Activated naive CD8-positive, alpha-beta T cell (primary cell): ENCODE results near the gene CD101.

ENCODE experiments used
- H3K27ac Mint-ChIP-seq: one replicate; pipeline ENCODE4 v1.8.0; 2021; ENCODE audit warnings: mixed read lengths
- H3K27me3 Mint-ChIP-seq: one replicate; pipeline ENCODE4 v1.8.0; 2021; ENCODE audit warnings: mixed read lengths
- H3K36me3 Mint-ChIP-seq: one replicate; pipeline ENCODE4 v1.8.0; 2021; ENCODE audit warnings: mixed read lengths
- H3K4me1 Mint-ChIP-seq: one replicate; pipeline ENCODE4 v1.8.0; 2021; ENCODE audit warnings: low read depth, mixed read lengths
- H3K4me3 Mint-ChIP-seq: one replicate; pipeline ENCODE4 v1.8.0; 2021; ENCODE audit warnings: mild to moderate bottlenecking, mixed read lengths
- H3K9me3 Mint-ChIP-seq: one replicate; pipeline ENCODE4 v1.8.0; 2021; ENCODE audit warnings: low read depth, mixed read lengths

The CD101 gene

GRCh38 chr1:117044217-117044616, 42.7 kb downstream of the CD101 start:
- Mint-ChIP-seq H3K36me3 (peaks cover 7% of the 10 kb centered on the region), H3K27ac (no peak overlapping the region), H3K4me3 (no peak overlapping the region), H3K9me3 (peaks cover 3% of the 10 kb centered on the region), H3K4me1 (peaks cover 22% of the 10 kb centered on the region), H3K27me3 (no peaks in the 10 kb centered on the region)

GRCh38 chr1:117045644-117046043, 44.1 kb downstream of the CD101 start:
- peaks cover 36% of the 10 kb centered on the region for H3K4me1 Mint-ChIP-seq
- peaks cover 4% of the 10 kb centered on the region for H3K36me3 Mint-ChIP-seq
- no peaks in the 10 kb centered on the region for H3K27me3 Mint-ChIP-seq
- H3K27ac Mint-ChIP-seq, result no peak overlapping the region
- peaks cover 3% of the 10 kb centered on the region for H3K9me3 Mint-ChIP-seq
- H3K4me3 Mint-ChIP-seq, result no peak overlapping the region

- Mint-ChIP-seq H3K27ac (no peak overlapping the region), H3K4me3 (no peak overlapping the region), H3K9me3 (peaks cover 3% of the 10 kb centered on the region), H3K4me1 (peaks cover 48% of the 10 kb centered on the region), H3K27me3 (no peaks in the 10 kb centered on the region), H3K36me3 (peaks cover 2% of the 10 kb centered on the region)
These were observed 45.2 kb downstream of the CD101 start for GRCh38 chr1:117046781-117047180.

- peaks cover 2% of the 10 kb centered on the region for H3K36me3 Mint-ChIP-seq
- peak overlapping the region; percentile 94 for H3K27ac Mint-ChIP-seq
- no peak overlapping the region for H3K4me3 Mint-ChIP-seq
- peaks cover 52% of the 10 kb centered on the region for H3K4me1 Mint-ChIP-seq
- H3K27me3 Mint-ChIP-seq, result no peaks in the 10 kb centered on the region
- H3K9me3 Mint-ChIP-seq, result peaks cover 3% of the 10 kb centered on the region
These were observed 45.7 kb downstream of the CD101 start for GRCh38 chr1:117047271-117047670.

- Mint-ChIP-seq H3K36me3 (no peaks in the 10 kb centered on the region), H3K4me1 (peaks cover 58% of the 10 kb centered on the region), H3K9me3 (no peaks in the 10 kb centered on the region), H3K4me3 (peak overlapping the region; percentile 68), H3K27ac (peak overlapping the region; percentile 94), H3K27me3 (no peaks in the 10 kb centered on the region)
These were observed 48.3 kb downstream of the CD101 start for GRCh38 chr1:117049857-117050256.

GRCh38 chr1:117051224-117052064, 49.9 kb downstream of the CD101 start:
- peaks cover 62% of the 10 kb centered on the region for H3K4me1 Mint-ChIP-seq
- no peaks in the 10 kb centered on the region for H3K36me3 Mint-ChIP-seq

GRCh38 chr1:117054068-117054467, 52.5 kb downstream of the CD101 start:
- peak overlapping the region; percentile 34 for H3K27ac Mint-ChIP-seq
- H3K27me3 Mint-ChIP-seq, result no peaks in the 10 kb centered on the region
- H3K4me1 Mint-ChIP-seq, result peaks cover 49% of the 10 kb centered on the region
- no peaks in the 10 kb centered on the region for H3K9me3 Mint-ChIP-seq
- H3K36me3 Mint-ChIP-seq, result no peaks in the 10 kb centered on the region
- no peak overlapping the region for H3K4me3 Mint-ChIP-seq

More at GRCh38 chr1:117051224-117052064, 49.9 kb downstream of the CD101 start:
- H3K4me3 Mint-ChIP-seq, result peak overlapping the region; percentile 78
- no peaks in the 10 kb centered on the region for H3K9me3 Mint-ChIP-seq
- no peaks in the 10 kb centered on the region for H3K27me3 Mint-ChIP-seq
- H3K27ac Mint-ChIP-seq, result peak overlapping the region; percentile 91

GRCh38 chr1:117058810-117059209, 57.2 kb downstream of the CD101 start:
- H3K4me1 Mint-ChIP-seq, result peaks cover 47% of the 10 kb centered on the region
- H3K36me3 Mint-ChIP-seq, result peaks cover 15% of the 10 kb centered on the region
- no peaks in the 10 kb centered on the region for H3K9me3 Mint-ChIP-seq
- H3K4me3 Mint-ChIP-seq, result no peak overlapping the region
- no peak overlapping the region for H3K27ac Mint-ChIP-seq
- H3K27me3 Mint-ChIP-seq, result no peaks in the 10 kb centered on the region

GRCh38 chr1:117059334-117059677, 57.7 kb downstream of the CD101 start:
- H3K27ac Mint-ChIP-seq, result no peak overlapping the region
- H3K4me3 Mint-ChIP-seq, result no peak overlapping the region
- H3K36me3 Mint-ChIP-seq, result peaks cover 18% of the 10 kb centered on the region
- no peaks in the 10 kb centered on the region for H3K27me3 Mint-ChIP-seq
- H3K9me3 Mint-ChIP-seq, result no peaks in the 10 kb centered on the region
- peaks cover 47% of the 10 kb centered on the region for H3K4me1 Mint-ChIP-seq

GRCh38 chr1:117059678-117060440, 58.3 kb downstream of the CD101 start, which contains the start of gene TTF2:
TSS of gene TTF2 (plus strand) at chr1:117060326. CDS start at chr1:117060347, 21 bp downstream.
- Mint-ChIP-seq H3K4me3 (no peak within 1 kb of the TSS), H3K4me1 (peaks cover 50% of the 10 kb centered on the region), H3K27me3 (no peaks in the 10 kb centered on the region), H3K27ac (no peak within 1 kb of the TSS), H3K9me3 (no peaks in the 10 kb centered on the region), H3K36me3 (peaks cover 18% of the 10 kb centered on the region)

- H3K9me3 Mint-ChIP-seq, result no peaks in the 10 kb centered on the region
- no peak overlapping the region for H3K27ac Mint-ChIP-seq
- H3K27me3 Mint-ChIP-seq, result no peaks in the 10 kb centered on the region
- no peak overlapping the region for H3K4me3 Mint-ChIP-seq
- peaks cover 49% of the 10 kb centered on the region for H3K4me1 Mint-ChIP-seq
- peaks cover 20% of the 10 kb centered on the region for H3K36me3 Mint-ChIP-seq
These were observed 59.1 kb downstream of the CD101 start for GRCh38 chr1:117060441-117061317.

- Mint-ChIP-seq H3K4me1 (peaks cover 51% of the 10 kb centered on the region), H3K4me3 (no peak overlapping the region), H3K27me3 (no peaks in the 10 kb centered on the region), H3K36me3 (peaks cover 23% of the 10 kb centered on the region), H3K9me3 (no peaks in the 10 kb centered on the region), H3K27ac (no peak overlapping the region)
These were observed 60.4 kb downstream of the CD101 start for GRCh38 chr1:117061986-117062415.

GRCh38 chr1:117066367-117066766, 64.8 kb downstream of the CD101 start:
- no peak overlapping the region for H3K4me3 Mint-ChIP-seq
- H3K36me3 Mint-ChIP-seq, result peaks cover 25% of the 10 kb centered on the region
- H3K4me1 Mint-ChIP-seq, result peaks cover 60% of the 10 kb centered on the region
- no peaks in the 10 kb centered on the region for H3K9me3 Mint-ChIP-seq
- H3K27me3 Mint-ChIP-seq, result no peaks in the 10 kb centered on the region
- H3K27ac Mint-ChIP-seq, result no peak overlapping the region

GRCh38 chr1:117067533-117068370, 66.2 kb downstream of the CD101 start:
- no peaks in the 10 kb centered on the region for H3K27me3 Mint-ChIP-seq
- no peaks in the 10 kb centered on the region for H3K9me3 Mint-ChIP-seq
- H3K36me3 Mint-ChIP-seq, result peaks cover 20% of the 10 kb centered on the region
- no peak overlapping the region for H3K27ac Mint-ChIP-seq
- H3K4me1 Mint-ChIP-seq, result peaks cover 47% of the 10 kb centered on the region
- no peak overlapping the region for H3K4me3 Mint-ChIP-seq
